SK-N-SH treated with all-trans-retinoic acid at 6 μM for 48 hours (cell line): ENCODE measurements around the gene NME4.

Experiments
- BACH2 ChIP-seq: fragments of 250-450 bp; sonication (Bioruptor Pico); IDR thresholded peaks from 2 replicates; pipeline ENCODE4 v1.9.0; 2021; ENCODE audit warnings: mild to moderate bottlenecking, borderline replicate concordance
- CSDC2 ChIP-seq: fragments of 250-450 bp; sonication (Bioruptor Pico); IDR thresholded peaks from 2 replicates; pipeline ENCODE4 v1.5.0; 2020; ENCODE audit warnings: mild to moderate bottlenecking, moderate library complexity
- ESRRG ChIP-seq: fragments of 250-450 bp; sonication (Bioruptor Pico); IDR thresholded peaks from 2 replicates; pipeline ENCODE4 v1.6.1; 2021; ENCODE audit warnings: mild to moderate bottlenecking
- PPARA ChIP-seq: fragments of 250-450 bp; sonication (Bioruptor Pico); IDR thresholded peaks from 2 replicates; pipeline ENCODE4 v1.5.0; 2020; ENCODE audit warnings: mild to moderate bottlenecking, borderline replicate concordance
- RARB ChIP-seq: fragments of 250-450 bp; sonication (Bioruptor Pico); IDR thresholded peaks from 2 replicates; pipeline ENCODE4 v1.8.0; 2021; ENCODE audit warnings: mild to moderate bottlenecking, moderate library complexity
- TOX ChIP-seq: fragments of 250-450 bp; sonication (Bioruptor Pico); IDR thresholded peaks from 2 replicates; pipeline ENCODE4 v1.8.0; 2021; ENCODE audit warnings: mild to moderate bottlenecking, moderate library complexity, borderline replicate concordance
- TSHZ2 ChIP-seq: fragments of 250-450 bp; sonication (Bioruptor Pico); IDR thresholded peaks from 2 replicates; pipeline ENCODE4 v1.5.0; 2020; ENCODE audit warnings: mild to moderate bottlenecking, moderate library complexity
- ZC3H10 ChIP-seq: fragments of 250-450 bp; sonication (Bioruptor Pico); IDR thresholded peaks from 2 replicates; pipeline ENCODE4 v1.5.1; 2021; ENCODE audit warnings: mild to moderate bottlenecking, moderate library complexity
- ZFP3 ChIP-seq: fragments of 250-450 bp; sonication (Bioruptor Pico); IDR thresholded peaks from 2 replicates; pipeline ENCODE4 v1.5.0; 2020; ENCODE audit warnings: mild to moderate bottlenecking, moderate library complexity
- ZFP30 ChIP-seq: fragments of 450-650 bp; formaldehyde crosslinking; IDR thresholded peaks from 2 replicates; pipeline ENCODE4 v1.5.0; 2022; ENCODE audit warnings: mild to moderate bottlenecking, moderate library complexity
- ZNF565 ChIP-seq: fragments of 450-650 bp; formaldehyde crosslinking; conservative IDR thresholded peaks from 2 replicates; pipeline ENCODE4 v1.5.0; 2020; ENCODE audit warnings: low read depth, mild to moderate bottlenecking, moderate library complexity
- ZNF70 ChIP-seq: fragments of 450-650 bp; formaldehyde crosslinking; IDR thresholded peaks from 2 replicates; pipeline ENCODE4 v1.5.0; 2020; ENCODE audit warnings: mild to moderate bottlenecking, moderate library complexity
- TF ChIP-seq, protein P1 (sequence below): fragments of 250-450 bp; sonication (Bioruptor Pico); IDR thresholded peaks from 2 replicates; pipeline ENCODE4 v1.8.0; 2020; ENCODE audit warnings: mild to moderate bottlenecking, moderate library complexity, borderline replicate concordance
- TF ChIP-seq, protein P2 (sequence below): fragments of 250-450 bp; sonication (Bioruptor Pico); IDR thresholded peaks from 2 replicates; pipeline ENCODE4 v1.5.1; 2020; ENCODE audit warnings: low read depth, mild to moderate bottlenecking, moderate library complexity

GRCh38 chr16:399340-400019 is 2.5 kb downstream of the NME4 start:
- TF ChIP-seq BACH2 (CRISPR knock-in tag) (no peak), CSDC2 (no peak), TOX (CRISPR knock-in tag) (no peak), ZNF70 (no peak), RARB (no peak), ESRRG (no peak), PPARA (no peak), ZNF565 (CRISPR knock-in tag) (no peak), ZFP30 (no peak), ZC3H10 (CRISPR knock-in tag) (no peak), ZFP3 (no peak), TSHZ2 (CRISPR knock-in tag) (no peak)
- TF ChIP-seq, protein P1, sequence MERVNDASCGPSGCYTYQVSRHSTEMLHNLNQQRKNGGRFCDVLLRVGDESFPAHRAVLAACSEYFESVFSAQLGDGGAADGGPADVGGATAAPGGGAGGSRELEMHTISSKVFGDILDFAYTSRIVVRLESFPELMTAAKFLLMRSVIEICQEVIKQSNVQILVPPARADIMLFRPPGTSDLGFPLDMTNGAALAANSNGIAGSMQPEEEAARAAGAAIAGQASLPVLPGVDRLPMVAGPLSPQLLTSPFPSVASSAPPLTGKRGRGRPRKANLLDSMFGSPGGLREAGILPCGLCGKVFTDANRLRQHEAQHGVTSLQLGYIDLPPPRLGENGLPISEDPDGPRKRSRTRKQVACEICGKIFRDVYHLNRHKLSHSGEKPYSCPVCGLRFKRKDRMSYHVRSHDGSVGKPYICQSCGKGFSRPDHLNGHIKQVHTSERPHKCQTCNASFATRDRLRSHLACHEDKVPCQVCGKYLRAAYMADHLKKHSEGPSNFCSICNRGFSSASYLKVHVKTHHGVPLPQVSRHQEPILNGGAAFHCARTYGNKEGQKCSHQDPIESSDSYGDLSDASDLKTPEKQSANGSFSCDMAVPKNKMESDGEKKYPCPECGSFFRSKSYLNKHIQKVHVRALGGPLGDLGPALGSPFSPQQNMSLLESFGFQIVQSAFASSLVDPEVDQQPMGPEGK (CRISPR knock-in tag): no peak
- TF ChIP-seq, protein P2, sequence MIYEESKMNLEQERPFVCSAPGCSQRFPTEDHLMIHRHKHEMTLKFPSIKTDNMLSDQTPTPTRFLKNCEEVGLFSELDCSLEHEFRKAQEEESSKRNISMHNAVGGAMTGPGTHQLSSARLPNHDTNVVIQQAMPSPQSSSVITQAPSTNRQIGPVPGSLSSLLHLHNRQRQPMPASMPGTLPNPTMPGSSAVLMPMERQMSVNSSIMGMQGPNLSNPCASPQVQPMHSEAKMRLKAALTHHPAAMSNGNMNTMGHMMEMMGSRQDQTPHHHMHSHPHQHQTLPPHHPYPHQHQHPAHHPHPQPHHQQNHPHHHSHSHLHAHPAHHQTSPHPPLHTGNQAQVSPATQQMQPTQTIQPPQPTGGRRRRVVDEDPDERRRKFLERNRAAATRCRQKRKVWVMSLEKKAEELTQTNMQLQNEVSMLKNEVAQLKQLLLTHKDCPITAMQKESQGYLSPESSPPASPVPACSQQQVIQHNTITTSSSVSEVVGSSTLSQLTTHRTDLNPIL: no peak
